ENCODE results near the gene PARD3.
A peak's percentile ranks its signal among the peaks of the same experiment; 100 is the strongest.

The PARD3 gene

DNA sequence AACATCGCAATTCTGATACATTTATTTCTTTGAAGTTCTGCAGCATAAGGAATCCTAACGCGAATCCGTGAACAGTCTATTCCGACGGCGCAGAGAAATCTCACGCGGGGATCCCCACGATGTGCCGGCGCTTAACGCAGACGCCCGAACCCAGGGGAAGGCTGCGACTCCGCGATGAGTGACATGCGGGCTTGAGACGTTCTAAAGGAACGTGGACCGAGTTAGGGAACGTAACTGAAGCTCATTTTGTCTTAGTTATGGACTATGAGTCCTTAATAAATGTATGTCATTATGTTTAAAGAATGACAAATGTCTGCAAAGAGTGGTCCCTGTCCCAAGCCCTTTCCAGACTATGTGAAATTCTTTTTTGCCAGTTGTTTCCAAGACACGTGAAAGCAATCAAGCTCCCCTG, 995 bp upstream of the PARD3 start:
- TF ChIP-seq, protein P1, sequence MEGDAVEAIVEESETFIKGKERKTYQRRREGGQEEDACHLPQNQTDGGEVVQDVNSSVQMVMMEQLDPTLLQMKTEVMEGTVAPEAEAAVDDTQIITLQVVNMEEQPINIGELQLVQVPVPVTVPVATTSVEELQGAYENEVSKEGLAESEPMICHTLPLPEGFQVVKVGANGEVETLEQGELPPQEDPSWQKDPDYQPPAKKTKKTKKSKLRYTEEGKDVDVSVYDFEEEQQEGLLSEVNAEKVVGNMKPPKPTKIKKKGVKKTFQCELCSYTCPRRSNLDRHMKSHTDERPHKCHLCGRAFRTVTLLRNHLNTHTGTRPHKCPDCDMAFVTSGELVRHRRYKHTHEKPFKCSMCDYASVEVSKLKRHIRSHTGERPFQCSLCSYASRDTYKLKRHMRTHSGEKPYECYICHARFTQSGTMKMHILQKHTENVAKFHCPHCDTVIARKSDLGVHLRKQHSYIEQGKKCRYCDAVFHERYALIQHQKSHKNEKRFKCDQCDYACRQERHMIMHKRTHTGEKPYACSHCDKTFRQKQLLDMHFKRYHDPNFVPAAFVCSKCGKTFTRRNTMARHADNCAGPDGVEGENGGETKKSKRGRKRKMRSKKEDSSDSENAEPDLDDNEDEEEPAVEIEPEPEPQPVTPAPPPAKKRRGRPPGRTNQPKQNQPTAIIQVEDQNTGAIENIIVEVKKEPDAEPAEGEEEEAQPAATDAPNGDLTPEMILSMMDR (IDR thresholded peaks at IDR 0.05; ENCODE audit: low read depth, low read length): no peak
- H3K4me3 ChIP-seq (ENCODE audit: low read depth, low read length): peak overlapping the region; percentile 67
- no peak for DNase-seq (ENCODE audit: low read depth, low spot score)
- in situ Hi-C loops (cut with HindIII; ENCODE audit: low sequenced_read_pairs): no loop called here

DNA sequence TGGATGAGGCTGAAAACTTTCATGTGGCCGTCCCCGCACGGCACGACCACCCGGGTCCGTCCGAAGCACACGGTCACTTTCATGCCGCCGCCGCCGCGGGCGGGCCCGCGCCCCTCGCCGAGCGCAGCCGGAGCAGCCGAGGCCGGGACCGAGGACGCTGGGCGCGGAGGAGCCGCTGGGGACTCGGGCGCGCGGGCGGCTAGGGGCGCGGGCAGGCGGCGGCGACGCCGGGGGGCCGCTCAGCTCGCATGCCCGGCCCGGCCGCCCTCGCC, 247 bp downstream of the PARD3 start:
- peak overlapping the region; percentile 67 for H3K4me3 ChIP-seq (ENCODE audit: low read depth, low read length)
- DNase-seq (ENCODE audit: low read depth, low spot score): no peak
- in situ Hi-C loops (cut with HindIII; ENCODE audit: low sequenced_read_pairs): no loop called here
- TF ChIP-seq, protein P1 (IDR thresholded peaks at IDR 0.05; ENCODE audit: low read depth, low read length): no peak

DNA sequence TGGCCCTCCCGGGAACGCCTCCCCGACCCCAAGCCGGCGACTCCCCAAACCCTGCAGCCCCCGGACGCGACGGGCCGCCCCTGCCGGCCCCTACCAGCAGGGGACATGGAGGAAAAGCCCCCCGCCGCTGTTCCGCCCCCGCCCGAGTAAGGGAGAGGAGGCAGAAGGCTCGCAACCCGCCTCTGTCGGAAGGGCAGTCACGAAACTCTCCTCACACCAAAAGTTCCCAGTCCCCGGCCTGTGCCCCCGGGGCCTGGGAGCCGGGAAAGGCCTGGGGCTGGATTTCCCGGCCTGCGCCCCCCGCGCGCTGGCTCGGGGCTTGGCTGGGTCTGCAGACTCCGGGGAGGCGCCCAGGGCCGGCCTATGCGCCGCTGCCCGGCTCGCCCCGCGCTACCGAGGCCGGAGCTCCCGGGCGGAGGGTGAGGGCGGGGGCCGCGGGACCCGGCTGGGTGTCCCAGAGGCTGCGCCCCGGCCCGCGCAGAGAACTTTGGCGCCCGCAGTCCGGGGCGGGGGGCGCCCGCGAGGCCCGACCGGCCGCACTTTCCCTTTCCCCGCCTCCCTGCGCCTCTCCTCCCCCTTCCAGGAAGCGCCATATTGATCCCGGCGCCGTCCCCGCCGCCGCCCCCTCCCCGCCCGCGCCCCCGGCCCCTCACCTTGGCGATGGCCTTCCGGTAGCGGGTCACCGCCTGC, 728 bp downstream of the PARD3 start:
- peak overlapping the region; percentile 67 for H3K4me3 ChIP-seq (ENCODE audit: low read depth, low read length)
- peak; percentile 39 for DNase-seq (ENCODE audit: low read depth, low spot score)
- TF ChIP-seq, protein P1 (IDR thresholded peaks at IDR 0.05; ENCODE audit: low read depth, low read length): no peak
- in situ Hi-C loops (cut with HindIII; ENCODE audit: low sequenced_read_pairs): no loop called here

DNA sequence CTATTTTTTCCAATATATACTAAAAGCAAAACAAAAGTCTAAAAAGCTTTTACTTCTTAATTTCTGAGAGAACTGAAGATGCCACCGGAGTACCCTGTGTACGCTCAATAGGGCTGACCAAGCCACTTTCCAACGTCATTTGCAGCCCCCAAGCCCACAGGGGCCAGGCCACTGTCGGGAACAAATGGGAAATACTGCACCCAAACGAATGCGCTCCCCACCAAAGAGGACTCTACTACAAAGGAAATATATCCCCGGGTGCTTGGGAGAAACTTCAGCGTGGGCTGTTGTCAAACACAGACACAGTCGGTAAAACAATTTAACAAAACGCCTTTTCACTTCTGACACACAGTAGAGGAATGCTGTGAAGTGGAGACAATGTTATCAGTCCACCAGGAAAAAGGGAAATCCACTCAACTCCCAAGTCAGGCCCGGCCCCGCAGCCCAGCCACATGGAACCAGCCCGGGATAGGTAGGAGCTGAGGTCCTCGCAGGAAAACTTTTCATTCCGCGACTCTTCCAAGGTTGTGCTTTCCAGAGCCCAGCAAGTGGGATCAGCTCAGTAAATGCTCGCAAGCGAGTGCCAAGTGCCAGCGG, 1.4 kb downstream of the PARD3 start:
- peak; percentile 48 for DNase-seq (ENCODE audit: low read depth, low spot score)
- in situ Hi-C loops (cut with HindIII; ENCODE audit: low sequenced_read_pairs): no loop called here
- TF ChIP-seq, protein P1 (IDR thresholded peaks at IDR 0.05; ENCODE audit: low read depth, low read length): no peak
- H3K4me3 ChIP-seq (ENCODE audit: low read depth, low read length): peak overlapping the region; percentile 67

DNA sequence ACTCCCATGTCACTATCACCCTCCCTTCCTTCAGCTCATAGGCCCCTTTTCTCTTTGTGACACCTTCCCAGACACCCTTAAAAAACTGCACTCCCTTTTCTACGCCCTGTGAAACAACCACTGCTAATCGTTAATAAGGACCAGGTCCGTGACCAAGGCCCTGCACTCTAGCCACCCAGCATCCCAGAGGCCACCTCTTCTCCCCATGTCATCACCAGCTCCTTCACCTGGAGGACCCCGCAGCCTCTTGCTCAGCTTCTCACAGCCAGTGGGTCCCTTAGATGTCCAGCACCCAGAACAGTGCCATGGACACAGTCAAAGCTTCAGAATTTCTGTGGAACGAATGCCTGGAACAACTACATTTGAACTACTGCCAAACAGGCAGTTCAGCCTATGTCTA, 2.3 kb downstream of the PARD3 start:
- no peak overlapping the region for H3K4me3 ChIP-seq (ENCODE audit: low read depth, low read length)
- TF ChIP-seq, protein P1 (IDR thresholded peaks at IDR 0.05; ENCODE audit: low read depth, low read length): no peak
- no peak for DNase-seq (ENCODE audit: low read depth, low spot score)
- in situ Hi-C loops (cut with HindIII; ENCODE audit: low sequenced_read_pairs): no loop called here

DNA sequence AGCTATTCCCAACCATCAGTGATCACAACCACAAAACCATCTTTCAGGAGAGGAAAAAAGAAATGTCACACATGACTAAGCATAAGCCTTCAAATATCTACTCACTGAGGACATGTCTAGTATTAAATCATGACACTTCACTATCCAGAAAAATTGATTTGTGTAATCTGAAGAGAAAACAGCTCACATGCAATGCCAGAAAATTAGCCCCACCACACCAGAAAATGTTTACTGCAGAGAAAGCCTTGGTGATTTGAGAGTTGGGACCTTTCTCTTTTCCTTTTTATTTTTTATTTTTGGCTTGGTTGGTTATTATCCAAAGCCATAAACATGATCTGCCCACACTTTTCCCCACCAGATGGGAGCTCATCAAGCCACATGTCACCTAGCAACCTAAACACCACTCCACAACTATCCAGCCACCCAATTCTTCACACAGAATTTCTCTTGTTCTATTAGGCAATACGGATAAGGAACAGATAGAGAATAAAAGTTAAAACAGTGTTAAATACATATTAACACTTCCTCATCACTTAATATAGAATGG, 3.1 kb downstream of the PARD3 start:
- TF ChIP-seq, protein P1 (IDR thresholded peaks at IDR 0.05; ENCODE audit: low read depth, low read length): no peak
- in situ Hi-C loops (cut with HindIII; ENCODE audit: low sequenced_read_pairs): no loop called here
- no peak overlapping the region for H3K4me3 ChIP-seq (ENCODE audit: low read depth, low read length)
- DNase-seq (ENCODE audit: low read depth, low spot score): peak; percentile 41
